ENCODE measurements around the gene SOS2. TPM values are rescaled to one million over a fixed set of nuclear protein-coding genes. Genes with fewer than 3 reads are reported as not detected.

SOS2 gene
- total and polyA plus RNA-seq, 2 of the 8 experiments (the other 6 are each of a cell fraction or from before 2014, with no cell fraction given) = 2.8 to 12.7 TPM

DNA sequence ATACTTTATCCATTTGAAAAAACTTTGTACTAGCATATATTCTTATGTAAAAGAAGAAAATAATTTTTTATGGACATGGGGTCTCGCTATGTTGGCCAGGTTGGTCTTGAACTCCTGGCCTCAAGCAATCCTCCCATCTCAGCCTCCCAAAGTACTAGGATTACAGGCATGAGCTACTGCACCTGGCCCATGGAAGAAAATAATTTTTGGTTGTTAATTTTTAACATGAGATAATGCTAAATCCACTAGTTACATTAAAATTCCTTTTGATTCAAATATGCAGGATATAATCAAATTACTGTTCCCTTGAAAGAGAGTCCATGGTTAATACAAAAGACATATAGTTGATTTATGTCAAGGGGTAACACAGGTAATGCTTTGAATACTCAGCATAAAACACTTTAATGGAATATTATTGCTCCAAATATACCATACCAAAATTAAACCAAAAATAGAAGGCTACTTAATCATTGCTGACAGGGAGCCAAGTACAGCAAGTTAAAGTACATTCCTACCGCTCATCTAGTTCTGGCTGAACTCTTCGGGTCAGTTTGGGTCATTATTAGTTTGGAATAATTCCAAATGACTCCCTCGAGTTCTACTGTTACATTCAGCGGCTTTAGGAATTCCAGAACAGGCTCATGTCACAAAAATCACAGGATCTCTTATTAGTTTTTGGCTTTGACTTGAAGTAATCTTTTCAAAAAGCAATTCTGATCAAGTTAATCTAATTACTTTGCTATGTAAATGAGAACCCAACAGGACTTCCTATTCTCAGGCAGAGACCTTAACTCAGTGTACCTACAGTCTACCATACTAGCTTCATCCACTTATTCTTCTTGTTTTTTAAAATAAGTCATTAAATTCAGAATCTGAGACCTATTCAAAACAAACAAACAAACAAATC is 6.1 kb downstream of the SOS2 start (continued):
- TF ChIP-seq CTCF (IDR thresholded peaks at IDR 0.05; ENCODE audit: control extremely low read depth in 1 of 3, insufficient read depth in 1 of 3, low read depth in 1 of 3, low read length in 3 of 3) (no peak), CTBP2 (IDR thresholded peaks at IDR 0.05; ENCODE audit: borderline replicate concordance, insufficient read depth, insufficient read length, low read length) (no peak), BACH1 (IDR thresholded peaks at IDR 0.05; ENCODE audit: low read length) (no peak), SIX5 (IDR thresholded peaks at IDR 0.05; ENCODE audit: low read depth, low read length) (no peak), KDM4A (IDR thresholded peaks at IDR 0.05; ENCODE audit: low read depth, low read length, severe bottlenecking) (no peak), GTF2F1 (IDR thresholded peaks at IDR 0.05; ENCODE audit: borderline replicate concordance, low read depth, low read length) (no peak), POLR2A (IDR thresholded peaks at IDR 0.05; ENCODE audit: control extremely low read depth in 1 of 2, low read depth in 2 of 2, low read length in 2 of 2) (no peak), HDAC2 (IDR thresholded peaks at IDR 0.05; ENCODE audit: borderline replicate concordance in 1 of 2, low read depth in 2 of 2, low read length in 2 of 2) (no peak), PHF8 (conservative IDR thresholded peaks at IDR 0.05; ENCODE audit: low read depth, low read length) (no peak)

Measured in H1 (cell line).